ENCODE results near the gene WDR26. TPM values are rescaled to one million over a fixed set of nuclear protein-coding genes. Genes with fewer than 3 reads are reported as not detected.

The WDR26 gene
- total and polyA plus RNA-seq, 9 of the 15 experiments (the other 6 are each of a cell fraction or from before 2014, with no cell fraction given) = 11.5 to 66.0 (median 39.8) TPM

DNA sequence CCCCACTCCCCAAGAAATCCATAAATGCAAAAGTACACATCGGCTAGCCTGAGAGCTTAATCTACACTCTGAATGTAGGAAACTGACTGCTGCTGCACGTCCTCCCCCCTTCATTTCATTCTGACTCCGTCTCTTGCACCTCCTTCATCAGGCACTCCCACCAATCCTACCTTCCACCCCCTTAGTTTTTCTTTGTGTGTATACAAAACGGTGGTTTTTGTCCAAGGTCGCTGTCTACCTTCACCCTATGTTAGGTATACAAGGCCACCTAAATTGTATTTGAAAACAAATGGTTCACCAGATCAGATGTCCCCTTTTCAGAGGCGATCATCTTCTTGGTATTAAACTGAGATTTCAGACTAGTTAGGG is 1.9 kb downstream of the WDR26 start (continued):
- peak; percentile 18; the same call in 1 of the 2 replicates for TF ChIP-seq MTA3 (IDR thresholded peaks at IDR 0.05; ENCODE audit: borderline replicate concordance)
- TF ChIP-seq CEBPB (tag; IDR thresholded peaks at IDR 0.05) = no peak
- TF ChIP-seq GABPB1 (CRISPR knock-in tag; IDR thresholded peaks at IDR 0.05) = peak; percentile 45; the same call in 1 of the 2 replicates
- no peak for TF ChIP-seq DDX20 (tag; IDR thresholded peaks at IDR 0.05; ENCODE audit: low read depth)
- no peak for TF ChIP-seq FUS (optimal IDR thresholded peaks at IDR 0.05; ENCODE audit: low read depth, low read length)
- TF ChIP-seq ZNF561 (CRISPR knock-in tag; conservative IDR thresholded peaks at IDR 0.05) = 0 out of 2 replicates have a peak, but pooled peaks have one; percentile 3
- no peak for TF ChIP-seq POLR2H (tag; IDR thresholded peaks at IDR 0.05; ENCODE audit: low read depth)
- no peak for TF ChIP-seq ZNF212 (CRISPR knock-in tag; IDR thresholded peaks at IDR 0.05)
- no peak for TF ChIP-seq CREB1 (IDR thresholded peaks at IDR 0.05)
- TF ChIP-seq CREB1 (CRISPR knock-in tag; IDR thresholded peaks at IDR 0.05) = no peak
- TF ChIP-seq SMAD3 (CRISPR knock-in tag; conservative IDR thresholded peaks at IDR 0.05) = no peak
- TF ChIP-seq ARID2 (IDR thresholded peaks at IDR 0.05) = no peak
- TF ChIP-seq, protein P1, sequence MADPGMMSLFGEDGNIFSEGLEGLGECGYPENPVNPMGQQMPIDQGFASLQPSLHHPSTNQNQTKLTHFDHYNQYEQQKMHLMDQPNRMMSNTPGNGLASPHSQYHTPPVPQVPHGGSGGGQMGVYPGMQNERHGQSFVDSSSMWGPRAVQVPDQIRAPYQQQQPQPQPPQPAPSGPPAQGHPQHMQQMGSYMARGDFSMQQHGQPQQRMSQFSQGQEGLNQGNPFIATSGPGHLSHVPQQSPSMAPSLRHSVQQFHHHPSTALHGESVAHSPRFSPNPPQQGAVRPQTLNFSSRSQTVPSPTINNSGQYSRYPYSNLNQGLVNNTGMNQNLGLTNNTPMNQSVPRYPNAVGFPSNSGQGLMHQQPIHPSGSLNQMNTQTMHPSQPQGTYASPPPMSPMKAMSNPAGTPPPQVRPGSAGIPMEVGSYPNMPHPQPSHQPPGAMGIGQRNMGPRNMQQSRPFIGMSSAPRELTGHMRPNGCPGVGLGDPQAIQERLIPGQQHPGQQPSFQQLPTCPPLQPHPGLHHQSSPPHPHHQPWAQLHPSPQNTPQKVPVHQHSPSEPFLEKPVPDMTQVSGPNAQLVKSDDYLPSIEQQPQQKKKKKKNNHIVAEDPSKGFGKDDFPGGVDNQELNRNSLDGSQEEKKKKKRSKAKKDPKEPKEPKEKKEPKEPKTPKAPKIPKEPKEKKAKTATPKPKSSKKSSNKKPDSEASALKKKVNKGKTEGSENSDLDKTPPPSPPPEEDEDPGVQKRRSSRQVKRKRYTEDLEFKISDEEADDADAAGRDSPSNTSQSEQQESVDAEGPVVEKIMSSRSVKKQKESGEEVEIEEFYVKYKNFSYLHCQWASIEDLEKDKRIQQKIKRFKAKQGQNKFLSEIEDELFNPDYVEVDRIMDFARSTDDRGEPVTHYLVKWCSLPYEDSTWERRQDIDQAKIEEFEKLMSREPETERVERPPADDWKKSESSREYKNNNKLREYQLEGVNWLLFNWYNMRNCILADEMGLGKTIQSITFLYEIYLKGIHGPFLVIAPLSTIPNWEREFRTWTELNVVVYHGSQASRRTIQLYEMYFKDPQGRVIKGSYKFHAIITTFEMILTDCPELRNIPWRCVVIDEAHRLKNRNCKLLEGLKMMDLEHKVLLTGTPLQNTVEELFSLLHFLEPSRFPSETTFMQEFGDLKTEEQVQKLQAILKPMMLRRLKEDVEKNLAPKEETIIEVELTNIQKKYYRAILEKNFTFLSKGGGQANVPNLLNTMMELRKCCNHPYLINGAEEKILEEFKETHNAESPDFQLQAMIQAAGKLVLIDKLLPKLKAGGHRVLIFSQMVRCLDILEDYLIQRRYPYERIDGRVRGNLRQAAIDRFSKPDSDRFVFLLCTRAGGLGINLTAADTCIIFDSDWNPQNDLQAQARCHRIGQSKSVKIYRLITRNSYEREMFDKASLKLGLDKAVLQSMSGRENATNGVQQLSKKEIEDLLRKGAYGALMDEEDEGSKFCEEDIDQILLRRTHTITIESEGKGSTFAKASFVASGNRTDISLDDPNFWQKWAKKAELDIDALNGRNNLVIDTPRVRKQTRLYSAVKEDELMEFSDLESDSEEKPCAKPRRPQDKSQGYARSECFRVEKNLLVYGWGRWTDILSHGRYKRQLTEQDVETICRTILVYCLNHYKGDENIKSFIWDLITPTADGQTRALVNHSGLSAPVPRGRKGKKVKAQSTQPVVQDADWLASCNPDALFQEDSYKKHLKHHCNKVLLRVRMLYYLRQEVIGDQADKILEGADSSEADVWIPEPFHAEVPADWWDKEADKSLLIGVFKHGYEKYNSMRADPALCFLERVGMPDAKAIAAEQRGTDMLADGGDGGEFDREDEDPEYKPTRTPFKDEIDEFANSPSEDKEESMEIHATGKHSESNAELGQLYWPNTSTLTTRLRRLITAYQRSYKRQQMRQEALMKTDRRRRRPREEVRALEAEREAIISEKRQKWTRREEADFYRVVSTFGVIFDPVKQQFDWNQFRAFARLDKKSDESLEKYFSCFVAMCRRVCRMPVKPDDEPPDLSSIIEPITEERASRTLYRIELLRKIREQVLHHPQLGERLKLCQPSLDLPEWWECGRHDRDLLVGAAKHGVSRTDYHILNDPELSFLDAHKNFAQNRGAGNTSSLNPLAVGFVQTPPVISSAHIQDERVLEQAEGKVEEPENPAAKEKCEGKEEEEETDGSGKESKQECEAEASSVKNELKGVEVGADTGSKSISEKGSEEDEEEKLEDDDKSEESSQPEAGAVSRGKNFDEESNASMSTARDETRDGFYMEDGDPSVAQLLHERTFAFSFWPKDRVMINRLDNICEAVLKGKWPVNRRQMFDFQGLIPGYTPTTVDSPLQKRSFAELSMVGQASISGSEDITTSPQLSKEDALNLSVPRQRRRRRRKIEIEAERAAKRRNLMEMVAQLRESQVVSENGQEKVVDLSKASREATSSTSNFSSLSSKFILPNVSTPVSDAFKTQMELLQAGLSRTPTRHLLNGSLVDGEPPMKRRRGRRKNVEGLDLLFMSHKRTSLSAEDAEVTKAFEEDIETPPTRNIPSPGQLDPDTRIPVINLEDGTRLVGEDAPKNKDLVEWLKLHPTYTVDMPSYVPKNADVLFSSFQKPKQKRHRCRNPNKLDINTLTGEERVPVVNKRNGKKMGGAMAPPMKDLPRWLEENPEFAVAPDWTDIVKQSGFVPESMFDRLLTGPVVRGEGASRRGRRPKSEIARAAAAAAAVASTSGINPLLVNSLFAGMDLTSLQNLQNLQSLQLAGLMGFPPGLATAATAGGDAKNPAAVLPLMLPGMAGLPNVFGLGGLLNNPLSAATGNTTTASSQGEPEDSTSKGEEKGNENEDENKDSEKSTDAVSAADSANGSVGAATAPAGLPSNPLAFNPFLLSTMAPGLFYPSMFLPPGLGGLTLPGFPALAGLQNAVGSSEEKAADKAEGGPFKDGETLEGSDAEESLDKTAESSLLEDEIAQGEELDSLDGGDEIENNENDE (IDR thresholded peaks at IDR 0.05; ENCODE audit: low read depth, low read length) = no peak
- TF ChIP-seq TAL1 (IDR thresholded peaks at IDR 0.05) = no peak
- TF ChIP-seq, protein P2, sequence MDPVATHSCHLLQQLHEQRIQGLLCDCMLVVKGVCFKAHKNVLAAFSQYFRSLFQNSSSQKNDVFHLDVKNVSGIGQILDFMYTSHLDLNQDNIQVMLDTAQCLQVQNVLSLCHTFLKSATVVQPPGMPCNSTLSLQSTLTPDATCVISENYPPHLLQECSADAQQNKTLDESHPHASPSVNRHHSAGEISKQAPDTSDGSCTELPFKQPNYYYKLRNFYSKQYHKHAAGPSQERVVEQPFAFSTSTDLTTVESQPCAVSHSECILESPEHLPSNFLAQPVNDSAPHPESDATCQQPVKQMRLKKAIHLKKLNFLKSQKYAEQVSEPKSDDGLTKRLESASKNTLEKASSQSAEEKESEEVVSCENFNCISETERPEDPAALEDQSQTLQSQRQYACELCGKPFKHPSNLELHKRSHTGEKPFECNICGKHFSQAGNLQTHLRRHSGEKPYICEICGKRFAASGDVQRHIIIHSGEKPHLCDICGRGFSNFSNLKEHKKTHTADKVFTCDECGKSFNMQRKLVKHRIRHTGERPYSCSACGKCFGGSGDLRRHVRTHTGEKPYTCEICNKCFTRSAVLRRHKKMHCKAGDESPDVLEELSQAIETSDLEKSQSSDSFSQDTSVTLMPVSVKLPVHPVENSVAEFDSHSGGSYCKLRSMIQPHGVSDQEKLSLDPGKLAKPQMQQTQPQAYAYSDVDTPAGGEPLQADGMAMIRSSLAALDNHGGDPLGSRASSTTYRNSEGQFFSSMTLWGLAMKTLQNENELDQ (CRISPR knock-in tag; IDR thresholded peaks at IDR 0.05; ENCODE audit: borderline replicate concordance) = no peak
- no peak for TF ChIP-seq GTF2E2 (tag; IDR thresholded peaks at IDR 0.05)
- TF ChIP-seq RBM14 (IDR thresholded peaks at IDR 0.05; ENCODE audit: borderline replicate concordance, insufficient read depth, low read depth, low read length) = no peak

Measured in K562 (cell line).